H1 (cell line): Measurements from ENCODE around the gene KLHDC8A. TPM values are rescaled to one million over a fixed set of nuclear protein-coding genes. Genes with fewer than 3 reads are reported as not detected.

Experiments used
- BCL11A ChIP-seq, 2 experiments: IDR thresholded peaks; one replicate each; pipeline ENCODE4 v1.6.1; 2011; ENCODE audit warnings: low read depth in 2 of 2, low read length in 2 of 2, mild to moderate bottlenecking in 2 of 2
- KDM5A ChIP-seq: fragments of 200-600 bp; IDR thresholded peaks from 2 replicates; pipeline ENCODE4 v1.7.1; 2012; ENCODE audit warnings: mild to moderate bottlenecking, low read length, inconsistent platforms, mixed read lengths
- NANOG ChIP-seq: IDR thresholded peaks from 2 replicates; pipeline ENCODE4 v1.6.1; 2011; ENCODE audit warnings: low read length, low read depth, mild to moderate bottlenecking, inconsistent platforms; ENCODE audit not compliant: insufficient read depth, poor library complexity, severe bottlenecking
- USF2 ChIP-seq: IDR thresholded peaks from 2 replicates; pipeline ENCODE4 v1.6.1; 2011; ENCODE audit warnings: low read length, improper control_type of control experiment
- polyA plus RNA-seq, 7 experiments: library from polyadenylated mRNA; depleted of rRNA in 3 of 7; stranded (reverse) in 5 of 7; unstranded in 2 of 7; fragments of >200 nt in 5 of 7; fragments of 200-250 nt in 2 of 7; gene quantifications; 1 replicate in 5 of 7; 2 replicates in 1 of 7; 4 replicates in 1 of 7; pipeline versions ENCODE4 v1.2.1 to v1.2.3, GENCODE V29; 2011 to 2013; ENCODE audit warnings: missing spikeins in 2 of 7, mixed read lengths in 2 of 7
- total RNA-seq: library from RNA; stranded (reverse); fragmentation: NEBNext Ultra II Directional; extraction: Animal tissue kit (Norgen Biotek cat#: 25700); gene quantifications from 2 replicates; pipeline ENCODE4 v1.2.1, GENCODE V29; 2021

Gene KLHDC8A
- total and polyA plus RNA-seq, 2 of the 8 experiments (the other 6 are each of a cell fraction or from before 2014, with no cell fraction given) = 1.9 to 3.4 TPM

DNA sequence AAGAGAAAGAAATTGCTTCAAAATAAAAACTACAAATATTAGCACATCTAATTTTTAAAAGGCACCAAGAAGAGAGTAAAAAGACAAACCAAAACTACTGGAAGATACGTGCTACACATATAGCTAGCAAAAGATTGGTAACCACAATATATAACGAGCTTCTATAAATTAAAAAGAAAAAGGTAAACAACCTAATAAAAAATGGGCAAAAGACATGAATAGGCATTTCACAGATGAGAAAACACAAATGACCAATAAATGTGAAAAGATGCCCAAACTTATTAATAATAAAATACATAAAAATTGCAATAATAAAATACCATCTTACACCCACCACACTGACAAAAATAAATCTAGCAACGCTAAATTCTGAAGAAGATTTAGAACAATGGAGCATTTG, 38.9 kb upstream of the KLHDC8A start (continued):
- TF ChIP-seq KDM5A = no peak
- no peak for TF ChIP-seq BCL11A (IDR thresholded peaks at IDR 0.05; ENCODE audit: low read depth in 2 of 2, low read length in 2 of 2)
- TF ChIP-seq NANOG = no peak
- TF ChIP-seq USF2 = no peak
